Ovary (tissue), 3 donors: ENCODE measurements around the gene GUCY2D.

ENCODE experiments used
- CTCF ChIP-seq, 3 donors: fragments of 450-650 bp in 2 of 3; fragments of 200-600 bp in 1 of 3; IDR thresholded peaks; one replicate each; pipeline versions ENCODE4 v1.5.1 to v1.8.0; 2016 to 2022; ENCODE audit warnings: antibody characterized with exemption in 3 of 3, mild to moderate bottlenecking in 1 of 3
- POLR2A ChIP-seq: fragments of 450-650 bp; IDR thresholded peaks from one replicate; pipeline ENCODE4 v1.6.1; 2017; ENCODE audit warnings: antibody characterized with exemption, mild to moderate bottlenecking, moderate library complexity
- donor health status: DM: no; HTN: no; CAD: no.

DNA sequence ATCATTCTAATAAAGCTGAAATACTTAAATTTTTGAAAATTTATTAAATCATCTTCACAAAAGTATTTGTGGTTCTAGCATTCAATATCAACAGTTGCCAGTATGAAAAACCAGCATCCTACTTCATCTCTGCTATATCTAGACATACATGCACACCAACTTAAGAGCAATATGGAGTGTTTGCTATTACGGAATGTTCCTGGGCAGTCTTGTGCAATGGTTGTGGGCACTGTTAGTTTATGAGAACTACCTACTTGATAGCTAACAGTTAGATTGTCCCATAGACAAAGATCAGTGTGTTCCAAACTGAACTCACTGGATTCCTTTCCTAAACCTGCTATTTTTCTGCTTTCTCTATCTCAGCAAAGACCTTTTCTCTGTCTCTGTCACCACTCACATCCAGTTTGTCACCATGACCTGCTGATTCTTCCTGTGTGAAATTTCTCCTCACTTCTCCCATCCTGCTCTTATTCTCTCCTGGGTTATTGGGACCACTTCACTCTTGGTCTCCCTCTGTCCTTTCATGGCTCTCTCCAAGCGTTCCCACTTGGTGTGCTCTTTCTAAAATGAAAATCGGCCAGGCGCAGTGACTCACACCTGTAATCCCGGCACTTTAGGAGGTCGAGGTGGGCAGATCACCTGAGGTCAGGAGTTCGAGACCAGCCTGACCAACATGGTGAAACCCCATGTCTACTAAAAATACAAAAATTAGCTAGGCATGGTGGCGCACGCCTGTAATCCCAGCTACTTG is 42.7 kb upstream of the GUCY2D start:
- TF ChIP-seq CTCF (IDR thresholded peaks at IDR 0.05) (no peak), POLR2A (no peak)
